Peyer's patch (tissue), 4 donors: Measurements from ENCODE around the gene EXOSC9.

ENCODE experiments used
- POLR2A ChIP-seq, 2 donors: fragments of 450-650 bp; IDR thresholded peaks; one replicate each; pipeline ENCODE4 v1.5.1; 2017; ENCODE audit warnings: antibody characterized with exemption in 2 of 2, mild to moderate bottlenecking in 2 of 2, moderate library complexity in 2 of 2
- TF ChIP-seq, protein P1 (sequence below), 6 experiments: fragments of 450-650 bp in 4 of 6; fragments of 200-600 bp in 2 of 6; sonication (generic) in 1 of 6; IDR thresholded peaks; one replicate each; pipeline ENCODE4 v1.5.1; 2017 to 2019; ENCODE audit warnings: antibody characterized with exemption in 6 of 6, mild to moderate bottlenecking in 3 of 6, moderate library complexity in 1 of 6

DNA sequence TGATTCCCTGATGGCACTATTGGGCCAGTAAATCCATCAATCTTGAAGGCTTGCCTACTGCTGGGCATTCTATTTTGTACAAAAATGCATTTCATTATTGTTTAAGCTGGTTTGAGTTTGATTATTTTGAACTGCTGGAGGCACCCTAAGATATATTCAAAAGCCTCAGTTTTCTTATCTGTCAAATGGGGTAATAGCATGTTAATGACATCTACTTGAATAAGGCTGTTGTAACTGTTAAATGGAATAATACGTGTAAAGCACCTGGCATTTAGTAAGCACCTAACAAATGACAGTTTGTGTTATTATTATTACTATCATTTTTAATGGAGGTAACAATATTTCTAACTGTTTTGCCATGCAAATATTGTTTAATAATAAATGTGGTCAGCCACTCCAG is 29.3 kb upstream of the EXOSC9 start:
- TF ChIP-seq, protein P1, sequence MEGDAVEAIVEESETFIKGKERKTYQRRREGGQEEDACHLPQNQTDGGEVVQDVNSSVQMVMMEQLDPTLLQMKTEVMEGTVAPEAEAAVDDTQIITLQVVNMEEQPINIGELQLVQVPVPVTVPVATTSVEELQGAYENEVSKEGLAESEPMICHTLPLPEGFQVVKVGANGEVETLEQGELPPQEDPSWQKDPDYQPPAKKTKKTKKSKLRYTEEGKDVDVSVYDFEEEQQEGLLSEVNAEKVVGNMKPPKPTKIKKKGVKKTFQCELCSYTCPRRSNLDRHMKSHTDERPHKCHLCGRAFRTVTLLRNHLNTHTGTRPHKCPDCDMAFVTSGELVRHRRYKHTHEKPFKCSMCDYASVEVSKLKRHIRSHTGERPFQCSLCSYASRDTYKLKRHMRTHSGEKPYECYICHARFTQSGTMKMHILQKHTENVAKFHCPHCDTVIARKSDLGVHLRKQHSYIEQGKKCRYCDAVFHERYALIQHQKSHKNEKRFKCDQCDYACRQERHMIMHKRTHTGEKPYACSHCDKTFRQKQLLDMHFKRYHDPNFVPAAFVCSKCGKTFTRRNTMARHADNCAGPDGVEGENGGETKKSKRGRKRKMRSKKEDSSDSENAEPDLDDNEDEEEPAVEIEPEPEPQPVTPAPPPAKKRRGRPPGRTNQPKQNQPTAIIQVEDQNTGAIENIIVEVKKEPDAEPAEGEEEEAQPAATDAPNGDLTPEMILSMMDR (IDR thresholded peaks at IDR 0.05), result no peak
- TF ChIP-seq POLR2A (IDR thresholded peaks at IDR 0.05), result no peak
